Adipose tissue (tissue), 3 donors: Measurements from ENCODE around the gene AHDC1. TPM values are rescaled to one million over a fixed set of nuclear protein-coding genes. Genes with fewer than 3 reads are reported as not detected.
"Not testable (repeated sequence)": the region's sequence is repeated elsewhere in the genome, so short reads cannot be mapped to it uniquely, and the experiment has no call there.

ENCODE experiments used
- H3K27ac ChIP-seq: one replicate; pipeline ENCODE4 v1.5.1; 2013; ENCODE audit warnings: low read depth, low read length
- WGBS, 3 donors: extraction: QIAGEN DNeasy Blood & Tissue Kit; methylation state at CpG; one replicate each; pipeline ENCODE4 v1.1.7; 2013; 5-methylcytosine and 5-hydroxymethylcytosine counted together
- polyA plus RNA-seq, 3 donors: library from polyadenylated mRNA; stranded (reverse); fragments of 200-250 nt; gene quantifications; one replicate each; pipeline ENCODE4 v1.2.3, GENCODE V29; 2013
- donor health status: healthy with polysubstance abuse.
- donor health status: Bipolar disorder and iron deficiency.
- donor health status: healthy.

The AHDC1 gene
- polyA plus RNA-seq, 3 donors = 8.6 to 12.6 (median 9.0) TPM

DNA sequence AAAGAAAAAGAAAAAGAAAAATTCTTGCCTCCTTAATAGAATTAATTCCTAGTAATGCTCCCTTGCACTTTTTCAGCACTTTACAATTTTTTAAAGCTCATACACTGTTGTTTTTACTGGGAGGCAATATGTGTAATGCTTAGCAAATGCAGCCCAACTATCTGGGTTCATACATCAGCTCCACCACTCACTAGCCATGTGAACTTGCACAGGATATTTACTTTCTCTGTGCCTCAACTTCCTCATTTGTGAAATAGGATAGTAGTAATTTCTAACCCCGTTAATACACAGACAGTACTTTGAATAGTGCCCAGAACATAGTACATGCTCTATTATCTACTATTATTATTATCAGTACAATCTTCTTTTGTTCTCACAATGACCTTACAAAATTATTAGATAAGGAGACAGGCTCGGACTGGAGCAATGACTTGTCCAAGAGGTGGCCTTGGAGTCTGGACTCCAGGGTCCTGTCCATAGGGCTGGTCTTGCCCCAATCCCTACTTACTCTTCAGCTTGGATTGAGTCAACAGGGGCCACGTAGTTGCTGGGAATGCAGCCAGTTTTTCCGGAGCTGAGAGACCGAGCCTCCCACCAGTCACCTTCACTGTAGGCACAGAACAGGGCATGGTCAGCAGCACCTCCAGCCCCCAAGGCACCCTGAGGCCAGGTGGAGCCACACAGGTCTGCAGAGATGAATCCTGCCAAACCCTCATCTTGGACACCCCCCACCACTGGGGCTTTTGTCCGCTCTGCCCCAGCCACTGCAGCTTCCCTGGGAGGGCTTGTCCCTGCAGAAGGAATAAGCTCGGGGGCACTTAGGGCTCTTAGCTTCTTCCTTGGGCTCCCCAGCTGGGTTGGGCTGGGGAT is 17.3 kb upstream of the AHDC1 start:
- no peak overlapping the region for H3K27ac ChIP-seq
- WGBS, 3 donors = 41 to 57% (median 56%) methylated on average over 7 of the region's 7 CpGs

- not testable (repeated sequence) for H3K27ac ChIP-seq
- 91 to 98% (median 97%) methylated on average over 7 of the region's 7 CpGs for WGBS, 3 donors
Measured at GRCh38 chr1:27619782-27620438, 16.0 kb upstream of the AHDC1 start.

DNA sequence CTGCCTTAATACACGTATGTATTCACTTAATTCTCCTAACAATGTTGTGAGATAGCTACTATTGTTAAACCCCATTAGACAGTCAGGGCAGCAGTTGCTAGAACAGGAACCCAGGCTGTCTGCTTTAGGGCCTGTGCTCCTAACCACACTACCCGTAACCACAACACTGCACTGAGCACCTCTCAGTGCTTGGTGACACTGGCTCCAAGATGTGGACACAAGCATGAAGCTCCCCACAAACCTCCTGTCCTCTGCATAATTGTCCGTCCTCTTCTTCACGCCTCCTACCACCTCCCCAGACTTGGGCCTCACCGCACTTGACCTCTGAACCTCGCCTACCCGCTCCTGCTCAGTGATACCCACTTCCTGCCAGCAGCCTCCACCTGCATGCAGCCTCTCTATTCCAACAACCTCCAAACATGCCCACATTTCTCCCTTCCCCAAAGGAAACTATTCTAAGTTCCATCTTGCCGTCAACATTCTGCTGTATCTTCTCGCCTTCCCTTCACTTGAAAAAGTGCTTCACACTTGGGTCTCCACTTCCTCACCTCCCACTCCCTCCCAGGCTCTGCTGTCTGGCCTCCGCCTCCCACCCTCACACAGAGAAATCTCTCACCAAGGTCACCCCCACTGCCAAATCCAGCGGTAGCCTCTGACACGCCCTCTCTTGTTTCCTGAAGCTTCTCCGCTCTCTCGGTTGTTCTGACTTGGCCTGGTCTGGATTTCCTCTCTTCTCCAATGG is 14.6 kb upstream of the AHDC1 start:
- no peak overlapping the region for H3K27ac ChIP-seq
- WGBS, 3 donors = 58 to 77% (median 59%) methylated on average over 14 of the region's 14 CpGs

DNA sequence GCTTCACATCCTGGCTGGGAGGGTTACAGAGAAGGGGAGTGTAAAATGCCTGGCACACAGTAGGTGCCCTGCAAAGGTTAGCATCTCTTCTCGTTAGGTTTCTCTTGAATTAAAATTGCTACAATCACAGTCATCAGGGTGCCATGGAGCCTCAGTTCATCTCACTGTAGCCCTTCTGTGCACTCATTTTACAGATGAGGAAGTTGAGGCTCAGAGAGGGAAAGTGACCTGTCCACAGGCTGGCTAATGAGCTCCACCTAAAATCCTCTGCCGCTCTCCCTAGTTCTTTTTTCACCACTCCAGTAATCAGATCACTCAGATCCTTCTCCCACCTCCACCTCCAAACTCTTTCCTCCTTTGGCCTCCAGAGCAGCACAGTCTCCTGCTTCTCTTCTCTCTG is 13.5 kb upstream of the AHDC1 start:
- H3K27ac ChIP-seq = no peak overlapping the region
- WGBS, 3 donors = 88 to 91% (median 91%) methylated on average over 2 of the region's 2 CpGs

GRCh38 chr1:27616441-27616840 is 12.5 kb upstream of the AHDC1 start:
- H3K27ac ChIP-seq = no peak overlapping the region
- WGBS, 3 donors = 92 to 100% (median 97%) methylated on average over 2 of the region's 2 CpGs

DNA sequence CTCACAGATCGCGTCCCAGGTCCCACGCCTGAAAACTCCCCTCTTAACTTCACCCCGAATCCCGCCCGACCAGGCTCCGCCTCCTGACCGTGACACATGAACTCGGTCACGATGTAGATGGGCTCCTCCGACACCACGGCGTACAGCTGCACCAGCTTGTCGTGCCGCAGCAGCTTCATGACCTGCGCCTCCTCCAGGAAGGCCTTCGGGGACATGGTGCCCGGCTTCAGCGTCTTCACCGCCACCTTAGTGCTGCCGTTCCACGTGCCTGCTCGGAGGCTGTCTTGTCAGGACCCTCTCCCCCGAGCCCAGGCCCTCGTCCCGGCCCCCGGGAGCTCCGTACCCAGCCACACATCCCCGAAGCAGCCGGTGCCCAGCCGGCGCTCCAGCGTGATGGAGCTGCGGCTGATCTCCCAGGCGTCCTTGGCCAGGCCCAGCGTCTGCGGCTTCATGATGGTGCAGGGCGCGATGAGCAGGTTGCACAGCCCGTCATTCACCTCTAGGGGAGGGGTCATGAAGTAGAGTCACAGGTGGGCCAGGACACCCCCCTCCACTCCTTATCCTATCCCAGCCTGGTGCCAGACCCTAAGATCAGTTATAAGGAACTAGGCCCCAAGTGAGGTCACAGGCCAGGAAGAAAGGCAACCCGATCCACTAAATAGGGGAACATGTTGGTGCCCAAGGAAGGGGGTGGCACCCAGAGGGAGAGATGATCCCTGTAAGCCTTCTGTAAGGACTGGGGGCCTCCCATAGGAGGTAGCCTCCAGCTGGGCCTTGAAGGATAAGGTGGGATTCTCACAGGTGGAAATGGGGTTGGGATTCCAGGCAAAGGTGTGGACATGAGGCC is 11.6 kb upstream of the AHDC1 start:
- 71 to 84% (median 80%) methylated on average over 41 of the region's 41 CpGs for WGBS, 3 donors
- H3K27ac ChIP-seq = no peak overlapping the region

GRCh38 chr1:27614625-27615344 is 10.8 kb upstream of the AHDC1 start:
- no peak overlapping the region for H3K27ac ChIP-seq
- 26 to 44% (median 44%) methylated on average over 20 to 26 of the region's 26 CpGs for WGBS, 3 donors

GRCh38 chr1:27614043-27614624 is 10.2 kb upstream of the AHDC1 start:
- H3K27ac ChIP-seq = no peak overlapping the region
- 56 to 88% (median 85%) methylated on average over 16 of the region's 16 CpGs for WGBS, 3 donors

DNA sequence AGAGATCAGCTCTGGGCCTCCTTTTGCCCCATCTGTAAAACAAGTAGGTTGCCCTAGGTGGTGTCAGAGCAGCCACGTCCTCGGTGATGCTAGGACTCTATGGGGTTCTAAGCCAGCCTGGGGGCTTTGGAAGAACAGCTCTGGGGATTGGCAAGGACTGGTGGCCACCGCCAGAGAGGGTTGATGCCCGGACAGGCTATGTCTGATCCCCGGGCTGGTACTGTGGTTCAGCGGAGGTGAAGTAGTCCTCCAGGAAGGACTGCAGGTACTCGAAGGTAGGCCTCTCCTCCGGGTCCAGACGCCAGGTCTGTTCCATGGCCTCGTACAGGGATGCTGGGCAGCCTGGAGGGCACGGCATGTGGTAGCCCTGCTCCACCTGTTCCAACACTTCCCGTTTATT is 8.8 kb upstream of the AHDC1 start:
- WGBS, 3 donors = 85 to 94% (median 93%) methylated on average over 12 of the region's 12 CpGs
- no peak overlapping the region for H3K27ac ChIP-seq

DNA sequence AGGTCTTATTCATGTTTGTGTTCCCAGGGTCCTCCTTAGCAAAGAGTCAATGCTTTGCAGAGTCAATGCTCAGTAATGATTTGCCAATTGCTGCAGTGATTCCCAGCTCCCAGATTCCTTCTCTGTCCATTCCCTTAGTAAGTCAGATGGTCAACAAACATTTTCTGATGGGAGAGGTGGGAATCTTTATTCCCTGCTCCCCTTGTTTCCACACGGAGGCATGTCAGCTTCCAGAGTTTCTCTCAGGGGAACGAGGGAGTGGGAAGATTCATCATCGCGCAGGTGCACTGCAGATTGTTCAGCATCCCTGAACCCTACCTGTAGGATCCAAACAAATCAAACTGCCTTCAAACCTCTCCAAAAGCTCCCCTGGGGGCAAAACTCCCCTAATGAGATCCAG is 7.5 kb upstream of the AHDC1 start:
- H3K27ac ChIP-seq = no peak overlapping the region
- WGBS, 3 donors = 67 to 89% (median 87%) methylated on average over 4 of the region's 4 CpGs

DNA sequence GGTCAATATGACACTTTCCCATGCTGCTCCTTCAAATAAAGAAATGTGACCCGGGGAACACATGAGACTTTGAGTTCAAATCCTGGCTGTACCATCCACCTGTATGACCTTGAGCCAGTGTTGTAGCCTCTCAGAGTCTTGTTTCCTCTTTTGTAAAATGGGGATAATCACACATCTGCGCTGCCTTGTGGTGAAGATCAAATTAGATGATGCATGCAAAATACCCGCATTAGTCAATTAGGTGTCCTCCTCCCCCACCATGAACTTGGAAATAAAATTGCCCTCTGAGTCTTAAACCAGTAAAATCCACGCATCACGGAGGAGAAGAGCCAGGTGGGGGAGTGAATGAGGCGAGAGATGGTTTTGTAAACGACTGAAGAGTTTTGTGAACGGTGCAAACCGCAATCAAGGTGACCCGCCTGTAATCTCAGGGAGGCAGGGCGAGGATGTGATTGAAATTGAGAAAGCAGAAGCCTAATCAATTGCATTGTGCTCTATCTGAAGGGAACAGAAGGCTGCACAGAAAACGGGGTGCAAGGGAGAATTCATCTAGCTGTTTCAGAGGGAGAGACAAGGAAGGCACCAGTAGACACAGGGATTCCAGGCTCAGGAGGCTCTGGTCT is 5.8 kb upstream of the AHDC1 start:
- H3K27ac ChIP-seq = no peak overlapping the region
- WGBS, 3 donors = 65 to 80% (median 79%) methylated on average over 12 of the region's 12 CpGs

DNA sequence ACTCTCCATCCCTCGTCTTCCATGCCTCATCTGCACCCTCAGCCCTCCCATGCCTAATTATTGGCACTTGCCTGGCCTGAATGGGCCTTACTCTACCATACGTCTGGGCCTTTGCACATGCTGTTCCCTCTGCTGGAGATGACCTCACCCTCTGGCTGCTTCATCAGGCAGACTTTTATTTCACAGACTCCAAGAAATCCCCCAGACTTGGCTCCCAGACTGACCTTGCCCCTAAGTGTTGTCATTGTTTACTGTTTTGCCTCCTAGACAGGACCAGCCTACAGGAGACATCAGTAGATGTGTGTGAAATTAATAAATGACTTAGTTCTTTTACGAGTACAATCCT is 5.2 kb upstream of the AHDC1 start:
- WGBS, 3 donors = 62 to 69% (median 65%) methylated on average over 3 of the region's 3 CpGs
- no peak overlapping the region for H3K27ac ChIP-seq

- H3K27ac ChIP-seq = no peak overlapping the region
- WGBS, 3 donors = 55 to 67% (median 65%) methylated on average over 10 to 11 of the region's 11 CpGs
Measured at GRCh38 chr1:27607239-27607804, 3.4 kb upstream of the AHDC1 start.

DNA sequence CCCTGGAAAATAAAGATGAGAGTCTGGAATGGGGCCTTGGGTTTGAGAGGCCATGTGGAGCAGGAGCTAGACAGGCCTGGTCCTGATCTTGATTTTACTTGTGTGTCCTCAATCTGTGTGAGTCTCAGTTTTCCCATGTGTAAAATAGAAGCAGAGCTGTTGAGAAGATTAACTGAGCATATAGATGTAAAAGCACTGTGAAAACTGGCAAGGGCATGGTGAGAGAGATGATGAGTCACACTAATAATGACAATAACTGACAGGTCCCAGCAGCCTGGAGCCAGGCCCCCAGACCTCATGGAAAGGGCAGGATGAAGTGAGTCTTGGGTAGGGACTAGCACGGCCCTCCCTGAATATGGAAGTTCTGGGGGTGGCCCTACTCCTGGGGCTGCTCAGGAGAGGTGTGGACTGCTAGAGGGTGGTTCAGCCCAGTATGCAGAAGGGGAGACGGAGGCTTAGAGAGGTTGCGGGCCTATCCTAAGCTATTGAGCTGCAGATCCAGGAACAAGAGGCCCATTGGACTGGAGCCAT is 2.8 kb upstream of the AHDC1 start:
- WGBS, 3 donors = 63 to 75% (median 70%) methylated on average over 3 of the region's 3 CpGs
- no peak overlapping the region for H3K27ac ChIP-seq

DNA sequence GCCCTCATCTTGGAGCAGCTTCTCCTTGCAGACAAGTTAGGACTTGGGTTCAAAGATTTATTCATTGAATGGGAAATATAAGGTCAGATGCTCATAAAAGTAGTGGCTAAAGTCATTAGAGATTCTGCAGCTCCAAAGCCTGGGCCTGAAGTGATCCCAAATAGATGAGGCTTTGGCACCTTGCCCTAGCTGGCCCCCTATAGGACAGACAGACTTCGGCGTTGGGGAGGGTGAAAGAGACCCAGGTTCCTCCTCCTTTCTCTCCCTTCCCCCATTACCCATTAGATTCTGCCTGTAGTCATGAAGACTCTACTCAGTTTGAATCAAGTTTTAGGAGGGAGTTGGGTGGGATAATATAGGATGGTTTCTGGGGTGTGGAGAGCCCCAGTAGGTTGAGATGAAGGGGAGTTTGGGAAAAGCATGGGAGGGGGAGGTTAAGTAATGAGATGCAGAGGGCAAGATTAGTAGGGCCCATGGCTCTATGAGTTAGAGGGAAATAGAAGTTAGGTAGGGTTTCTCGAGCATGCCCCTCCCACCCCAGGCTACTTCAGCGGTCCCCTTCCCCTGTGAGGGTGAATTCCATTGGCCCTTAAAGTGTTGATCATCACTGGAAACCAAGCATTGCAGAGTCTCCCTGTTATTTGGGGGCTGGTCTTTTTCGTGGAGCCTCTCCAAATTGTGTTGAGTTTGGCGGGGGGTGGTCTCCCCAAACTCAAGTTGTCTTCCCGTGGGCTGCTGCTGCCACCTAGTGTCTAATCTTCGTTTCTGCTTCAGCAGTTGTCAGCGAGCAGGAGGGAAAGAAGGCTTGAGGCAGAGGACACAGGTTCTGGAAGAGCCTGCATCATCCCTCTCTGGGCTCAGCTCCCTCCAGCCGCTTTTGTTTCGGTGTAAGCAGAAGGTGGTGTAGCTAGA is 2.1 kb upstream of the AHDC1 start:
- WGBS, 3 donors = 14 to 19% (median 15%) methylated on average over 11 of the region's 11 CpGs

More for the DNA sequence above, 2.1 kb upstream of the AHDC1 start:
- no peak overlapping the region for H3K27ac ChIP-seq
